AML-193 (cell line): ENCODE data around the gene TPST1.
"Not testable (repeated sequence)": the region's sequence is repeated elsewhere in the genome, so short reads cannot be mapped to it uniquely, and the experiment has no call there.

Experiments
- DNase-seq, 2 experiments: peaks; one replicate each; lab custom pipeline; 2025; lab: John Stamatoyannopoulos, UW

TPST1 gene

GRCh38 chr7:66188645-66189044, 16.5 kb upstream of the TPST1 start:
- no peak for DNase-seq

GRCh38 chr7:66189695-66190503, 15.2 kb upstream of the TPST1 start:
- no peak for DNase-seq

GRCh38 chr7:66190504-66190857, 14.7 kb upstream of the TPST1 start:
- no peak for DNase-seq

GRCh38 chr7:66193146-66193725, 11.9 kb upstream of the TPST1 start:
- no peak for DNase-seq

- DNase-seq = no peak
Measured at GRCh38 chr7:66198469-66198868, 6.7 kb upstream of the TPST1 start.

- no peak for DNase-seq
Measured at GRCh38 chr7:66198956-66199355, 6.2 kb upstream of the TPST1 start.

GRCh38 chr7:66202441-66202840, 2.7 kb upstream of the TPST1 start:
- DNase-seq = no peak

GRCh38 chr7:66205741-66206090, 582 bp downstream of the TPST1 start:
- DNase-seq = no peak

GRCh38 chr7:66206119-66206933, 1.2 kb downstream of the TPST1 start:
- no peak for DNase-seq

GRCh38 chr7:66206934-66207240, 1.8 kb downstream of the TPST1 start:
- no peak for DNase-seq

GRCh38 chr7:66207540-66207939, 2.4 kb downstream of the TPST1 start:
- DNase-seq = peak in 1 of 2 experiments; percentile 7

GRCh38 chr7:66211429-66211828, 6.3 kb downstream of the TPST1 start:
- DNase-seq = no peak

- DNase-seq = no peak
Measured at GRCh38 chr7:66213637-66214036, 8.5 kb downstream of the TPST1 start.

- no peak for DNase-seq
Measured at GRCh38 chr7:66216687-66217086, 11.6 kb downstream of the TPST1 start.

GRCh38 chr7:66219805-66220204, 14.7 kb downstream of the TPST1 start:
- DNase-seq = no peak

- no peak for DNase-seq
Measured at GRCh38 chr7:66221442-66221841, 16.3 kb downstream of the TPST1 start.

- DNase-seq = no peak
Measured at GRCh38 chr7:66227808-66228207, 22.7 kb downstream of the TPST1 start.

- not testable (repeated sequence) for DNase-seq
Measured at GRCh38 chr7:66231326-66232216, 26.4 kb downstream of the TPST1 start.

GRCh38 chr7:66233638-66234037, 28.5 kb downstream of the TPST1 start:
- no peak for DNase-seq

GRCh38 chr7:66236713-66237303, 31.7 kb downstream of the TPST1 start:
- DNase-seq = no peak

- DNase-seq = no peak
Measured at GRCh38 chr7:66237906-66238772, 33.0 kb downstream of the TPST1 start.
